Breast epithelium (tissue), 3 donors: ENCODE results near the gene KLHL17.

Source experiments
- CTCF ChIP-seq, 3 donors: fragments of 450-650 bp; IDR thresholded peaks; one replicate each; pipeline ENCODE4 v1.5.1; 2016 to 2017; ENCODE audit warnings: antibody characterized with exemption in 3 of 3, mild to moderate bottlenecking in 3 of 3, moderate library complexity in 3 of 3
- POLR2AphosphoS5 ChIP-seq, 3 donors: sonication (generic); formaldehyde crosslinking; IDR thresholded peaks; one replicate each; pipeline ENCODE4 v1.6.1; 2017; ENCODE audit warnings: antibody characterized with exemption in 3 of 3

DNA sequence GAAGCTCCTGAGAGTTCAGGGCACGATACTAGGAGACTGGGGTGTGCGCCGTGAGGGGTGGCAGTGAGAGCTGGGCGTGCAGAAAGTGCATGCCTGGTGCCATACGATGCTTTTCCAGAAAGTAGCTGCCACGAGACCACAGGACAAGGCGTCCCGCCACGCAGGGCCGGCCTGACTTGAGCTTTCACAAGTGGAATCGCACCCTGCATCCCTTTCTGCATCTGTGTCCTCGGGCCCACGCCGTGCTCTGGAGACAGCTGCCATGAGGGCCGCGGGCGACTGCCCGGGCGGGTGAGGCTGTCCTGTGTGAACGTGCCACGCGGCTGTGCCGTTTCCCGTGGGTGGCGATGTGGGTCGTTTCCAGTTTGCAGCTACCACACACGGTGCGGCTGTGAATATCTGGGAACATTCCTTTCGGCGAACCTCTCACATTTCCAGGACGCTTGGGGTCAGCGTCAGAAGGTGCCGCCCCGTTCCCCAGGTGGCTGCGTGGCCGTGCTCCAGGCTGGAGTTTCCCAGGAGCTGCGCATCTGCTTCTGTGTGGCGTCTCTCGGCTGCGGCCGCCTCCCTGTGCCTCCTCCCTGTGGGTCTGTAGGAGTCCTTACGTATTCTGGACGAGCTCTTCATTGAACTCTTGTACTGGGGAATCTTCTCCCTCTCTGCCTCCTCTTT is 22.5 kb downstream of the KLHL17 start:
- TF ChIP-seq POLR2AphosphoS5 (IDR thresholded peaks at IDR 0.05) (no peak), CTCF (IDR thresholded peaks at IDR 0.05) (no peak)
